OCI-LY7 (cell line): ENCODE results near the gene CEP55.

Experiments used
- CTCF ChIP-seq: fragments of 200-600 bp; sonication (generic); conservative IDR thresholded peaks from 2 replicates; pipeline ENCODE4 v1.5.1; 2014; ENCODE audit warnings: mild to moderate bottlenecking, antibody characterized with exemption, low read length, moderate library complexity, mixed read lengths
- EZH2phosphoT487 ChIP-seq: fragments of 200-600 bp; sonication (generic); IDR thresholded peaks from 2 replicates; pipeline ENCODE4 v1.6.1; 2018; ENCODE audit warnings: low read depth, borderline replicate concordance, mild to moderate bottlenecking, mixed run types, antibody characterized with exemption, low read length, moderate library complexity, mixed read lengths

DNA sequence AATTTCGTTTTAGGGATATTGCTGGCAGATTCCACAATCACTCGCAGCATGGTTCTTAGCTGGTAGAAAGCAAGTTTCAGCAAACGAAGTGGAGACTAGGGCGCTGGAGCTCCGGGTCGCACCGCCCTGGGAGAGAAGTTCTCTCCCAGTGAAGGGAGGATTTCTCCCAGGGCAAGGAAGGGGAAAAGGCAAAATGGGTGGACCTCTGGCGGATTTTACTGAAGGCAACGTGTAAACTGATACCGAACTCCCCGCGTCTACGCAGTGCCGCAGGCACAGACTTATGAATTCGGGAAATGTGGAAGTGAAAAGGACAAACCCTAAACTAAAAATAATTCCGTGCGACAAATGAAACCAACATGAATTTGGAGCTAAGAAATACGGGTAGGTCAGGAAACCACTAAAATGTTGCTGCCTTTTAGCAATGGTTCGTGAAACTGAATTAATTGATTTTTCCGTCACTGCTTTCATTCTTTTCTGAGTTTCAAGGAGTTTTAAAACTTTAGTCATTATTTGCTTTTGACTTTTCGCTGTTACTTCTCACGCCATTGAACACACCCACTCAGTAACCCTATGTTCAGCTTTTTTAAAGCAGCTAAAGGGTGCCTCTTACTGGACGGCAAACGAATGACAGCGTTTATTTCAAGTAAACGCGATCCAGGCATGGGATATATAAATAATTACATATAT lies 14.1 kb upstream of the CEP55 start, which contains the start of gene MYOF:
- TF ChIP-seq CTCF: peak; percentile 77
- TF ChIP-seq EZH2phosphoT487: no peak
